ENCODE data around the gene MEGF11.

MEGF11 gene

GRCh38 chr15:65935391-65935790 is 318.2 kb downstream of the MEGF11 start:
- no peaks in the 10 kb centered on the region for H3K4me1 Mint-ChIP-seq
- DNase-seq = no peak
- no peaks in the 10 kb centered on the region for H3K36me3 Mint-ChIP-seq (ENCODE audit: low read depth)
- TF ChIP-seq CTCF (IDR thresholded peaks at IDR 0.05) = no peak
- no peak overlapping the region for H3K4me3 Mint-ChIP-seq
- peaks cover 15% of the 10 kb centered on the region for H3K27me3 Mint-ChIP-seq (ENCODE audit: low read depth, poor library complexity)
- no peaks in the 10 kb centered on the region for H3K9me3 Mint-ChIP-seq
- H3K27ac Mint-ChIP-seq = no peak overlapping the region

- Mint-ChIP-seq H3K27ac (no peak overlapping the region), H3K4me3 (no peak overlapping the region), H3K4me1 (no peaks in the 10 kb centered on the region), H3K9me3 (no peaks in the 10 kb centered on the region), H3K27me3 (ENCODE audit: low read depth, poor library complexity) (peaks cover 10% of the 10 kb centered on the region), H3K36me3 (ENCODE audit: low read depth) (no peaks in the 10 kb centered on the region)
- no peak for DNase-seq
- no peak for TF ChIP-seq CTCF (IDR thresholded peaks at IDR 0.05)
Measured at GRCh38 chr15:65931221-65931620, 322.3 kb downstream of the MEGF11 start.

DNA sequence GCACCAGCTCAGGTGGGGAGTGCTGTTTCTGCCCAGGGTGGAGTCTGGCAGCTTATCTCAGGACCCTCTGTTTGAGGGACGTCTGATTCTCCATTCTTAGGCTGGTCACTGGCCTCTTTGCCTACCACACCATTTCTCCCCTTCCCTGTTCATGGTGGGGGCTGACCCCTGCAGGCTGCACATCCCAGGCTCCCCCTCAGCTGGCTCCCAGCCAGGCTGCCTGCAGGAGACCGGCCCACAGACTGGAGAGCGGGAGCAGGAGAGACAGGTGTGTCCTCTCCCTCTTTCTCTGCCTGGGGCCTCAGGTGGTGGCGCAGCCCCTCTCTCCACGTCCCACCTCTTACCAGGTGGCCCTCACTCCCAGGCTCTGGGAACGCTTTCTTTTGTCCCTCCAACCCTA is 323.4 kb downstream of the MEGF11 start:
- no peak for DNase-seq
- no peaks in the 10 kb centered on the region for H3K4me1 Mint-ChIP-seq
- no peak overlapping the region for H3K4me3 Mint-ChIP-seq

DNA sequence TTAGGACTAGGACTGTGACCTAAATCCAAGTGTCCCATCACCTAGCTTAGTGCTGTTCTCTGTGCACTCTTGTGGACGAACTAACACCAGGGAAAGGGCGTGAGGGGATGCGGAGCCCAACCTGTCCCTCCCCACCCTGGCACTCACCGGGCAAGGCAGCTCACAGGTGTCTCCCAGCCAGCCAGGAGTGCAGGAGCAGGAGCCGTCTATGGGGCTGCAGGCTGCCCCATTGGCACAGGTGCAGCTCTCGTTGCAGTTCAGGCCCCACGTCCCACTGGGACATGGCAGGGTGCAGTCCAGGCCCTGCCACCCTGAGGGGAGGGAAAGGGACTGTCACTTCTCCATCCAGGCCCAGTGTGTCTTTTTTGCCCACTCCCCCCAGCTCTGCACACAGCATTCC is 324.0 kb downstream of the MEGF11 start:
- H3K27ac Mint-ChIP-seq = no peak overlapping the region
- no peak for DNase-seq
- H3K9me3 Mint-ChIP-seq = no peaks in the 10 kb centered on the region
- H3K27me3 Mint-ChIP-seq (ENCODE audit: low read depth, poor library complexity) = peaks cover 7% of the 10 kb centered on the region
- no peak for TF ChIP-seq CTCF (IDR thresholded peaks at IDR 0.05)
- H3K36me3 Mint-ChIP-seq (ENCODE audit: low read depth) = no peaks in the 10 kb centered on the region
- no peak overlapping the region for H3K4me3 Mint-ChIP-seq
- no peaks in the 10 kb centered on the region for H3K4me1 Mint-ChIP-seq

More for the DNA sequence above, 323.4 kb downstream of the MEGF11 start:
- Mint-ChIP-seq H3K9me3 (no peaks in the 10 kb centered on the region), H3K36me3 (ENCODE audit: low read depth) (no peaks in the 10 kb centered on the region), H3K27me3 (ENCODE audit: low read depth, poor library complexity) (peaks cover 7% of the 10 kb centered on the region), H3K27ac (no peak overlapping the region)
- TF ChIP-seq CTCF (IDR thresholded peaks at IDR 0.05) = no peak

DNA sequence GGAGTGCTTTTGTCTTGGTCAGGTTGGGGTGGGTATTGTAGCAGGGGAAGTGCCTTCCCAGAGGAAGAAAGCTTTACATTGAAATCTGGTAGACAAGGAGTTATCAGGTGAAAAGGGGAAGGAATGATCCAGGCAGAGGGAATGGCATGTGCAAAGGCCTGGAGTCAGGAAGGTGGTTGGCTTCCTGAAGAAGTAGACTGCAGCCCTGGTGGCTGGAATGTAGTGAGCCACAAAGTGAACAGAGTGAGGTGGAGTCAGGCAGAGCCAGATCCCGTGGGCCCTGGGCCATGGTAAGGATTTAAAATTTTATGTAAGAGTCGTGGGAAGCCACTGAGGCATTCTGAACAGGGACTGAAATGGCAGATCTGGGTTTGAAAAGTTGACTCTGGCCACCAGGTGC is 326.0 kb downstream of the MEGF11 start:
- H3K4me3 Mint-ChIP-seq = no peak overlapping the region
- H3K36me3 Mint-ChIP-seq (ENCODE audit: low read depth) = no peaks in the 10 kb centered on the region
- peaks cover 6% of the 10 kb centered on the region for H3K27me3 Mint-ChIP-seq (ENCODE audit: low read depth, poor library complexity)
- no peaks in the 10 kb centered on the region for H3K9me3 Mint-ChIP-seq
- no peak for DNase-seq
- peak overlapping the region; percentile 67 for H3K27ac Mint-ChIP-seq
- no peak for TF ChIP-seq CTCF (IDR thresholded peaks at IDR 0.05)
- H3K4me1 Mint-ChIP-seq = no peaks in the 10 kb centered on the region

- Mint-ChIP-seq H3K27me3 (ENCODE audit: low read depth, poor library complexity) (peaks cover 5% of the 10 kb centered on the region), H3K4me3 (no peak overlapping the region), H3K27ac (no peak overlapping the region), H3K4me1 (no peaks in the 10 kb centered on the region), H3K9me3 (no peaks in the 10 kb centered on the region), H3K36me3 (ENCODE audit: low read depth) (no peaks in the 10 kb centered on the region)
- no peak for TF ChIP-seq CTCF (IDR thresholded peaks at IDR 0.05)
- no peak for DNase-seq
Measured at GRCh38 chr15:65926899-65927298, 326.7 kb downstream of the MEGF11 start.

Measured in nephron progenitor cell (in vitro differentiated cells).